GM20000 (cell line): ENCODE results near the gene CAMTA1.

Experiments
- DNase-seq: peaks from one replicate; pipeline ENCODE4 v3.0.0; 2012; ENCODE audit warnings: low spot score
- TF ChIP-seq, protein P1 (sequence below): IDR thresholded peaks from 2 replicates; pipeline ENCODE4 v1.5.1; 2012; ENCODE audit warnings: mild to moderate bottlenecking, control low read depth; ENCODE audit errors: extremely low read depth, missing control alignments

Gene CAMTA1

GRCh38 chr1:7572654-7573152 is 787.4 kb downstream of the CAMTA1 start:
- DNase-seq, result no peak
- TF ChIP-seq, protein P1, sequence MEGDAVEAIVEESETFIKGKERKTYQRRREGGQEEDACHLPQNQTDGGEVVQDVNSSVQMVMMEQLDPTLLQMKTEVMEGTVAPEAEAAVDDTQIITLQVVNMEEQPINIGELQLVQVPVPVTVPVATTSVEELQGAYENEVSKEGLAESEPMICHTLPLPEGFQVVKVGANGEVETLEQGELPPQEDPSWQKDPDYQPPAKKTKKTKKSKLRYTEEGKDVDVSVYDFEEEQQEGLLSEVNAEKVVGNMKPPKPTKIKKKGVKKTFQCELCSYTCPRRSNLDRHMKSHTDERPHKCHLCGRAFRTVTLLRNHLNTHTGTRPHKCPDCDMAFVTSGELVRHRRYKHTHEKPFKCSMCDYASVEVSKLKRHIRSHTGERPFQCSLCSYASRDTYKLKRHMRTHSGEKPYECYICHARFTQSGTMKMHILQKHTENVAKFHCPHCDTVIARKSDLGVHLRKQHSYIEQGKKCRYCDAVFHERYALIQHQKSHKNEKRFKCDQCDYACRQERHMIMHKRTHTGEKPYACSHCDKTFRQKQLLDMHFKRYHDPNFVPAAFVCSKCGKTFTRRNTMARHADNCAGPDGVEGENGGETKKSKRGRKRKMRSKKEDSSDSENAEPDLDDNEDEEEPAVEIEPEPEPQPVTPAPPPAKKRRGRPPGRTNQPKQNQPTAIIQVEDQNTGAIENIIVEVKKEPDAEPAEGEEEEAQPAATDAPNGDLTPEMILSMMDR, result no peak

DNA sequence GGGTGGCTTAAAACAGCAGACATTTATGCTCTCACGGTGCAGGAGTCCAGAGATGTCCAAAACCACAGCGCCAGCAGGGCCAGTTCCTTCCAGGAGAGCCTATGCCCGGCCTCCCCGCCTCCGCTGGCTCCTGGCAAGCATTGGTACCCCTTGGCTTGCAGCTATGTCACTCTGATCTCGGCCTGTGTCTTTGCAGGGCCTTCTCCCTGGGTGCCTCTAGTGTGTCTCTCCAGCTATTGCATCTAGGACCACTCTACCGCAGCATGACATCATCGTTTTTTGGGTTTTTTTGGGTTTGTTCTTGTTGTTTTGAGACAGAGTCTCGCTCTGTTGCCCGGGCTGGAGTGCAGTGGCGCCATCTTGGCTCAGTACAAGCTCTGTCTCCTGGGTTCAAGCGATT is 788.2 kb downstream of the CAMTA1 start:
- DNase-seq, result no peak
- TF ChIP-seq, protein P1, result no peak

DNA sequence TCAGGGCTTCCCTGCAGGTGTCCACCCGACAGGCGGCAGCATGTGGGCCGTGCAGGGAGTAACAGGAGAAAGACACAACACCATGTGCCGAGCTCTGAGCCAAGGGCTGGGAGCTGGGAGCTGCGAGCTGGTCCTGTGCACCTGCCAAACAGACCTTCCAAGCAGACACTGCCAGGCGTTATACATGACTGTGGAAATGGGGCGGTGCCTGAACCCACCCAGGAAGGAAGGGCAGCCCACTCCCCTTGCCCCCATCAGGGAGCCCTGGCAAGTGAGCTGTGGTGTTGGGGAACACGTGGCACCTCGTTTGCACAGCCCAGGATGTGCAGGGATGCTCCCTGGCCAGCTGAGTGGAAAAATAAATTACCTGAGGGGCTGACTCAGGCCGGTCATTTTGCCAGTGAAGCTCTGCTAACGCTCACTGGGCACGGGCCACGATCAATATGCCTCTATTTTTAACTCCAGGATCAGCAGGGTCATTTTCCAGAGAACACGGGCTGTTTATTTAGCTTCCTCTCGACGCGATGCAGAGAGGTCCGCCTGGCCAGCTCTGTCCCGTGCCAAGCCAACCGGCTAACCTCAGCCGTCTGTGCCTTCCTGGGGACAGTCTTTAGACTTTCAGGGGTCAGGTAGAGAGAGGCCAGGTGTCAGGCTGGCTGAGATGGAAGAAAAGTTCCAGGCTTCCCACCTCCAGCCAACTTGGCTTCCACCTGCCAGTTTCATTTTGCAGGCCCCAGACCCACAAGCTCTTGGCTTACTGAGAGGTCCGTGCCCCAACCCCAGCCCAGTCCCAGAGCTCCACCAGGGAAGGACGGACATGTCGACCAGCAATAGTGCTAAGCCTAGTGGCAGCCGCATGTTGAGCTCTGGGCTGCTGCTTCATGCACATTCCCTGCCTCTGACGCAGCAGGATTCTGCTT is 789.1 kb downstream of the CAMTA1 start:
- TF ChIP-seq, protein P1, result no peak
- DNase-seq, result no peak

DNA sequence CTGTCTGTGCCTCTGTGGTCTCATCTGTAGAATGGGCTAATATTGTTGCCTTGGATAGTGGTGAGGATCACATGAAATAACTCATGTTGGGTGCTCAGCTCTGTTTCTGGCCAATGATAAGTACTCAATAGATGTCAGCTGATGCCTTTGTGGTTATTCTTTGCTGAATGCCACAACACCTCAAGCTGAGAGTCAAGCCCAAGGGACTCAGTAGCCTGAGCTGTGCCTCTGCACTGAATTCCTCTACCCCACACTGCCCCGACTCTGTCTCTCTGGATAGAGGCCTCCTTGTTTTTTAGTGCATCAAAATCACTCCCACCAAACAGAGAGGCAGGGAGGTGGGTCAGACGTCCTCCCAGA is 789.8 kb downstream of the CAMTA1 start:
- TF ChIP-seq, protein P1, result no peak
- no peak for DNase-seq

DNA sequence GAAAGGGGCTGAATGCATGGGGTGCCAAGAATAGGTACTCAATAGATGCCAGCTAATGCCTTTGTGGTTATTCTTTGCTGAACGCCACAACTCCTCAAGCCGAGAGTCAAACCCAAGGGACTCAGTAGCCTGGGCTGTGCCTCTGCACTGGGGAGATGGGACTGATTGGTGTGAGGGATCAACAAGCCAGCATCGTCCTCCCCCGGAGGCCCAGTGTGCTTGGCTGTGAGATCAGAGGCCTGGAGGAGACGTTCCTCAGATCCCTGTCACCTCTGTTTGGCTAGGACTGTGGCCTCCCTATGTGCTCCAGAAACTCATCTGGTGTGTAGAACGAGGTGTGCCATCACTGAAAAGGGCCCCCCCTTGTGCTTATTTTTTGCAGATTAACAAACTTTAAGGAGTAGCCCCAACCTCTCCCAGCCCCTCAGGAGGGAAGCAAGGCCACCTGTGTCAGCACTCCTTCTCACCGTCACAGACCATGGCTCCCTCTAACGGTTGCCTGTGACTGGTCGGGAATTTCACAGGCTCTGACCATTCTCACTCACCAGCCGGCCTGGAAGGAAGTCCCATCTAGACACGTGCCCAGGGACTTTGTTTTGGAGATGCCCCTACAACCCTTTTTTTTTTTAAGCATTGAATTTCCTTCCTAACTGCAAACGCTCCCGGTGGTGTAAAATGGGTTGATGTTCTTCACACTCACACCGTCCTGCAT is 791.8 kb downstream of the CAMTA1 start:
- TF ChIP-seq, protein P1, result no peak
- DNase-seq, result no peak

DNA sequence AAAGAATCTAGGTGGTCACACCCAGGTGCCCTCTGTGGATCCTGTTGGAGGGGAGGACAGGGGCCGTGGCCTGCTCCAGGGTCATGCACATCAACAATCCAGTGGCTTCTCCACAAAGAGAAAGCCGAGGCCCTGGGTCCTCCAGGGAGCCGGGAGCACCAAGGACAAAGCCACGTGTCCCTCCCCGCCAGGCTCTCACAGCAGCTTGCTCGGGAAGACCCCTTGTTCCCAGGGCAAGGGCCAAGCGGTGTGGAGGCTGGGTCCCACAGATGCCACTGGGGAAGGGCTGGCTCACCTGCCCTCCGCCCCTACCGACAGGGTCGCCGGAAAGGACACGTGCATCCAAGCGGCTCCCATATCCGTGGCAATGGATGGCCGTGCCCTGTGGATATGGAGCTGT is 793.0 kb downstream of the CAMTA1 start:
- TF ChIP-seq, protein P1, result no peak

DNA sequence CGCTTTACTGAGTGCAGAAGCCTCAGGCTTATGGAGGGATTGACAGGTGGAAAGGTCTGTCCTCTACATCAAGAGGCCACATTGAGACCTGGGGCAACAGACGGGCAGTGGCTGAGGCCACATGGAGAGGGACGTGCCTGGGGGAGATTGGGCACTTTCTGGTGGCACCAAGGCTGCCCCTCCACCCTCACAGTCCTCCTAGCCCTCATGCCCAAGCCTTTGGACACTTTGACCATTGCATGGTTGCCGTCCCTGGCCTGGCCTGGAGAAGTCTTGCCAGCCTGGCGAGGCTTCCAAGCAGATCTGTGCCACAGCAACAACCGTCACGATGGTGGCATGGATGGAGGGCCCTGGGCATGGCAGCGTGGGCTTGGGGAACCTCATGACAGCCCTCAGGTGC is 793.8 kb downstream of the CAMTA1 start:
- TF ChIP-seq, protein P1, result no peak
- DNase-seq, result no peak

More for the DNA sequence above, 793.0 kb downstream of the CAMTA1 start:
- DNase-seq, result no peak
